GM12873 (cell line): Measurements from ENCODE around the gene MYO3B.

Experiments
- TF ChIP-seq, protein P1 (sequence below): IDR thresholded peaks from 2 replicates; pipeline ENCODE4 v1.5.1; 2012; ENCODE audit warnings: low read depth, mild to moderate bottlenecking, moderate library complexity, low read length, control low read depth; ENCODE audit not compliant: insufficient read depth; ENCODE audit errors: missing control alignments

Gene MYO3B

DNA sequence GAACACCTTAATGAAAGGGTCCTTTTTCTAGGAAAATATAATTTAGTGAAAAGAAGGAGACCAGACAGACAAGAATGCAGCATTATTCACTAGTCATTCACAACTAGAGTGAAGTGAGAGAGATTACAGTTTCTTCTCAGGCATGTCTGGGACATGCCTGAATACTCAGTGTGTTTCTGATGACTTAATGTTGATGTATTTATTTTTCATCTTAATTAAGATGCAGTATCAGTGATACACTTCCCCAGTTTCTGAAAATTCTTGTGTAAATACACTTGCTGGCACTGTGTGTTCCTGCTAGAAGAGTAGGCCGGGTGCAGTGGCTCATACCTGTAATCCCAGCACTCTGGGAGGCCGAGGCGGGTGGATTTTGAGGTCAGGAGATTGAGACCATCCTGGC is 143.6 kb downstream of the MYO3B start:
- TF ChIP-seq, protein P1, sequence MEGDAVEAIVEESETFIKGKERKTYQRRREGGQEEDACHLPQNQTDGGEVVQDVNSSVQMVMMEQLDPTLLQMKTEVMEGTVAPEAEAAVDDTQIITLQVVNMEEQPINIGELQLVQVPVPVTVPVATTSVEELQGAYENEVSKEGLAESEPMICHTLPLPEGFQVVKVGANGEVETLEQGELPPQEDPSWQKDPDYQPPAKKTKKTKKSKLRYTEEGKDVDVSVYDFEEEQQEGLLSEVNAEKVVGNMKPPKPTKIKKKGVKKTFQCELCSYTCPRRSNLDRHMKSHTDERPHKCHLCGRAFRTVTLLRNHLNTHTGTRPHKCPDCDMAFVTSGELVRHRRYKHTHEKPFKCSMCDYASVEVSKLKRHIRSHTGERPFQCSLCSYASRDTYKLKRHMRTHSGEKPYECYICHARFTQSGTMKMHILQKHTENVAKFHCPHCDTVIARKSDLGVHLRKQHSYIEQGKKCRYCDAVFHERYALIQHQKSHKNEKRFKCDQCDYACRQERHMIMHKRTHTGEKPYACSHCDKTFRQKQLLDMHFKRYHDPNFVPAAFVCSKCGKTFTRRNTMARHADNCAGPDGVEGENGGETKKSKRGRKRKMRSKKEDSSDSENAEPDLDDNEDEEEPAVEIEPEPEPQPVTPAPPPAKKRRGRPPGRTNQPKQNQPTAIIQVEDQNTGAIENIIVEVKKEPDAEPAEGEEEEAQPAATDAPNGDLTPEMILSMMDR, result no peak

DNA sequence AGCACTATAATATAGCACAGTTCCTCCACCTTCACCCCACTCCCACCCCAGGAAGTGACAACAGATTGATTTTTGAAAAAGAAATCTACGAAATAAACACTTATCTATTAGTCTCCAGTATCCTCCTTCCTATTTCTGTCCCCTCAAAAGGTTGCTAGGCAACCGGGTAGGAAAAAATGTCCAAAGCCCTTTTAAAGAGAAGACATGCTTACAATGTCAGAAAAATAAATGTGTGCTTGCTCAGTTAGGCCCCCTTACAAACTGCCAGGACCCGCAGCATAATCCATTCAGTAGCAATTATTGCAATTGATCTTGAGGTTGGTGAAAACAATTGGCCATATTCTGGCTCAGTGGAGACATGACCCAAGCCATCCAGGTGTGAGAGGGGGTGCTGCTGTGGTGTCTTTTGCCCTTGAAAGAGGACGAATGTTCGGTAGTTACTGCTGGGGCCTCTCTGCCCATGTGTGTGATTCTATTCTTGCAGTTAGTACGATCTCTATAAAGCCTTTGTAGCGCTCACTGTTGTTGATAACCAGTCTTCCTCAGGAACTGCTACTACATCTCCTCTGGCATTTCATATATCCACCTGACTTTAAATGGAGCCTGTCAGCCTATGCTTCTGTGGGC is 144.3 kb downstream of the MYO3B start:
- TF ChIP-seq, protein P1, result no peak

DNA sequence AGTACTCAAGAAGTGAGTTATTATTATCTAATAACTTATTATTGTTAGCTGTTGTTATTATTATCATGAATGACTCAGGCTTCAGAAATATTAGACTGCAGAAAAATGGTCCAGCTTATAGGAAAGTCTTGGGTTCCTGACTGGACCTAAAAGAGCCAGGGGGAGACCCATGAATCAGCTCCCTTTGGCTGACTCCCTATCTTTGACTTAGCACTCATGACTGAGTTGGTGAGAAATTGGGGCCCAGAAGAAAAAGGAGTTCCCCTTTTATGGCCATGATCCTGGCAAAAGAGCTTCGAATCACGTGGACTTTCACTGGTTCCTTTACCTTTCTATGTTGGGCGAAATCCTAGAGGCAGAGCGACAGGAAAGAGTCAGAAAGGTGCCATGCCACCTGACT is 145.8 kb downstream of the MYO3B start:
- TF ChIP-seq, protein P1, result no peak

DNA sequence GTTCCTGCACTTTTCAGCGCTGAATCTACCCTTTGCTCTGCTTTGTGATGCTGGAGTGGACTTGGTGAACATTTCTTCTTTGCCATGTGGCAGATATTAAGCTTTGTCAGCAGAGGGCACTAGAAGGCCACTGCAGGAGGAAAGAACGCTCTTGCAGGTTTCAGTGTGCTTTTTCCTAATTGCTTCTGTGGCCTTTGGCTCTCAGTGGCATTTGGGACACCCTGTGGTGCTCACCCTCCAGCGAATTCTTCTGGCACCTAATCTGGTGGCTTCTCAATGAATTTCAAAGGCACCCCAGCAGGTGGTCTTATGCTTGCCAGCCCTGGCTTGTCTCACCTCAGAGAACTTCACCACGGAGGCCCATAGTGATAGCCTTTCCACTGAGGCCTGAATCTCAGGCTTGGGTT is 146.7 kb downstream of the MYO3B start:
- TF ChIP-seq, protein P1, result peak; percentile 86

DNA sequence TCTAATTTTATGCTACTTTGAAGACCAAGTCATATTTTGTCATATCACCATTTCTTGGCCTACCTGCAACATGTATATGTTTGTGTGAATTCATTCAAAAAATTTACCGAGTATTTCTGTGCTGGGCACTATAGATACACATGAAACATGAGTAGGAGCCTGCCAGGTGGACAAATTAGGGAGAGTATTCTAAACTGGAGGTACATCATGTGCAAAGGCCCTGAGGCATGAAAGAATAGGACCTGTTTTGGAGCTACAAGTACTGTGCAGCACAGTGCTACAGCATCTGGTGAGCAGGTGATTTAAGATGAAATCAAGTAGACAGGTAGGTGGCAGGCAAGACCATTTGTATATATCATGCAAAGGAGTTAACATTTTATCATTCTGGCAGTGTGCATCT is 152.9 kb downstream of the MYO3B start:
- TF ChIP-seq, protein P1, result no peak

DNA sequence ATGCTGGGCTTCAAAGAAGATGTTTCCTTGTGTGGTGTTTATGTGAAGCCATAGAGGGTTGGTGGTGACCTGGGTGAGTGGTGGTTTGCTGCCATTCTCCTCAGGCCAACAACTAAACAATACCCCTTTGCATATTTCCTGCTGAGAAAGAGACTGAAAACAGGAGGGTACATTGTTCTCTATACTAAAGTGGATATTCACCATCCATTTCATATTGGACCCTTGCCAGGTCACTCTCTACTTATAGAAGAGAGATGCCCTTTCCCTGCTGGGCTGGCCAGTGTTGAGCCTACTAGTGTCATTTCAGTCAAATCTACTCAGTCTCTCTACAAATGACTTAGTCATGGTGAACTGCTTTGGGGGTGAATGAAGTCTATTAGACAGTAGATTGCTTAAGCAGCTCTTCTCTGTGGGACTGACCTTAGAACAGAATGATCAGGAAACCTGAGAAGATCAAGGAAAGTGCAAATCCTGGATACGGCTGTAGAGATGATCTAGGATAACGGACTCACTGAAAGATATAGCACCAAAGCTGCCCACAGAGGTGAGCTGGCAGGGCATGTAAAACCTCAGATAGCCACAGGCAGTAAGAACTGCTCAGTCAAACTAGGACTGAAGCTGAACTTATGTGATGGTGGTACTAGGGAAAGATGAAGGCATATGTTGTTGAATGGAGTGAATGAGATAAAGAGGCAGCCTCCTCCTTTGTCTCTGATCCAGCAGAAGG is 154.9 kb downstream of the MYO3B start:
- TF ChIP-seq, protein P1, result no peak

GRCh38 chr2:170335351-170335750 is 157.4 kb downstream of the MYO3B start:
- TF ChIP-seq, protein P1, result no peak
